PC-9 (cell line): Measurements from ENCODE around the gene ZNF77. TPM values are rescaled to one million over a fixed set of nuclear protein-coding genes. Genes with fewer than 3 reads are reported as not detected.

Experiments
- BruUV-seq: library from RNA; stranded (reverse); fragments of 400-500 nt; replicated peaks from 2 replicates; lab custom pipeline; 2021; lab: Mats Ljungman, UMichigan
- CTCF ChIA-PET: fragments of 300-600 bp; sonication (Branson Sonifier 250); formaldehyde crosslinking; loops from one replicate; lab custom pipeline; 2022; ENCODE audit warnings: antibody characterized with exemption; lab: Charles Lee
- POLR2A ChIA-PET: fragments of 300-600 bp; sonication (Branson Sonifier 250); formaldehyde crosslinking; loops from one replicate; lab custom pipeline; 2022; ENCODE audit warnings: antibody characterized with exemption; ENCODE audit not compliant: unreplicated experiment; lab: Charles Lee
- DNase-seq, 2 experiments: peaks; one replicate each; pipeline versions ENCODE4 v3.0.0 to v3.0.0-alpha.2; 2015 to 2022; ENCODE audit warnings: mixed read lengths in 1 of 2
- H2AFZ ChIP-seq: fragments of 200-600 bp; sonication (generic); 2 replicates; pipeline ENCODE4 v1.8.1; 2017; ENCODE audit warnings: antibody characterized with exemption
- H3F3A ChIP-seq: fragments of 200-600 bp; sonication (generic); 2 replicates; pipeline ENCODE4 v1.8.1; 2017; ENCODE audit warnings: antibody characterized with exemption, mild to moderate bottlenecking, low read depth; ENCODE audit not compliant: insufficient read depth
- H3K27ac ChIP-seq: fragments of 200-600 bp; sonication (generic); 2 replicates; pipeline ENCODE4 v1.6.1; 2016; ENCODE audit warnings: mixed run types
- H3K27me3 ChIP-seq: fragments of 200-600 bp; sonication (generic); 2 replicates; pipeline ENCODE4 v1.6.1; 2016; ENCODE audit warnings: low read depth, mixed run types; ENCODE audit not compliant: insufficient read depth
- H3K36me3 ChIP-seq: fragments of 200-600 bp; sonication (generic); 2 replicates; pipeline ENCODE4 v1.6.1; 2016; ENCODE audit warnings: low read depth, mixed run types
- H3K4me1 ChIP-seq: fragments of 200-600 bp; sonication (generic); replicated peaks from 2 replicates; pipeline ENCODE4 v1.6.1; 2016; ENCODE audit warnings: mixed run types; ENCODE audit not compliant: insufficient read depth
- H3K4me2 ChIP-seq: fragments of 200-600 bp; sonication (generic); 2 replicates; pipeline ENCODE4 v1.6.1; 2017; ENCODE audit warnings: mixed run types
- H3K4me3 ChIP-seq: fragments of 200-600 bp; sonication (generic); 2 replicates; pipeline ENCODE4 v1.6.1; 2016; ENCODE audit warnings: mixed run types
- H3K79me2 ChIP-seq: fragments of 200-600 bp; sonication (generic); 2 replicates; pipeline ENCODE4 v1.6.1; 2017; ENCODE audit warnings: low read depth, mixed run types
- H3K9me2 ChIP-seq: fragments of 200-600 bp; sonication (generic); 2 replicates; pipeline ENCODE4 v1.8.1; 2017; ENCODE audit warnings: mild to moderate bottlenecking; ENCODE audit not compliant: insufficient read depth
- H3K9me3 ChIP-seq: fragments of 200-600 bp; sonication (generic); 2 replicates; pipeline ENCODE4 v1.8.1; 2016; ENCODE audit warnings: low read depth; ENCODE audit not compliant: insufficient read depth
- H4K20me1 ChIP-seq: fragments of 200-600 bp; sonication (generic); 2 replicates; pipeline ENCODE4 v1.8.1; 2017; ENCODE audit not compliant: insufficient read depth
- EZH2 ChIP-seq: fragments of 200-600 bp; sonication (generic); IDR thresholded peaks from 2 replicates; pipeline ENCODE4 v1.8.0; 2017; ENCODE audit warnings: antibody characterized with exemption, low read depth
- intact Hi-C: fragments of 100-400 bp; cut with micrococcal nuclease; formaldehyde crosslinking; loops from one replicate; pipeline ENCODE4 v1.10.0; 2022; ENCODE audit not compliant: unreplicated experiment
- total RNA-seq: library from RNA; stranded (reverse); gene quantifications from 2 replicates; pipeline ENCODE4 v1.2.3, GENCODE V29; 2021
- TF ChIP-seq, protein P1 (sequence below): fragments of 200-600 bp; sonication (generic); conservative IDR thresholded peaks from 2 replicates; pipeline ENCODE4 v1.6.1; 2017; ENCODE audit warnings: mixed run types, antibody characterized with exemption, mild to moderate bottlenecking, moderate library complexity

Gene ZNF77
- total RNA-seq, 1 experiment from 2014 or later: 2.5 TPM

DNA sequence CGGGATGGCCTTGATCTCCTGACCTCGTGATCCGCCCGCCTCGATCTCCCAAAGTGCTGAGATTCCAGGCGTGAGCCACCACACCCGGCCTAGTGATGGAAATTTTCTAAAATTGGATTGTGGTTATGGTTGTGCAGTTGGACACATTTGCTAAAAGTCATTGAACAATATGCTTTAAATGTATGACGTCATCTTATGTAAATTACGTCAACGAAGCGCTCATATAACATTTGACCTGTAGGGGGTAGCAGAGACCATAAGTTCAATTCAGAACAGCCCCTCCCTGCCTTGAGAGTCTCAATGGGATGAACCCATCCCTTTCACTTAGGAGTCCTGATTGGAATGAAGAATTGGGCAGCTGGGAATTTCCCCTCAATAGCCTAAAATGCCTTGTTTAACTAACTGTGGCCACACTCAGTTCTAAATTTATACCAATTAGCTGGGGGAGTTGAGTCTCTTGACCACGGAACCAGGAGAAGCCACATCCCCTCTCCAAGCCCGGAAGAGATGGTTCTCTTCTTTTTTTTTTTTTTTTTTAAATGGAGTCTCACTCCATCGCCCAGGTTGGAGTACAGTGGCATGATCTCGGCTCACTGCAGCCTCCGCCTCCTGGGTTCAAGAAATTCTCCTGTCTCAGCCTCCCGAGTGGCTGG lies 17.4 kb upstream of the ZNF77 start:
- Histone ChIP-seq H3K4me2 (no peak overlapping the region), H3K4me3 (no peak overlapping the region), H3K79me2 (no peaks in the 10 kb centered on the region), H3K9me2 (no peaks in the 10 kb centered on the region), H3K4me1 (no peaks in the 10 kb centered on the region), H3F3A (no peaks in the 10 kb centered on the region), H4K20me1 (no peaks in the 10 kb centered on the region), H3K27ac (no peak overlapping the region), H2AFZ (no peak overlapping the region), H3K9me3 (no peaks in the 10 kb centered on the region), H3K27me3 (no peaks in the 10 kb centered on the region), H3K36me3 (no peaks in the 10 kb centered on the region)
- BruUV-seq: no TSS peak
- POLR2A ChIA-PET: no interaction called here
- TF ChIP-seq EZH2: no peak
- TF ChIP-seq, protein P1, sequence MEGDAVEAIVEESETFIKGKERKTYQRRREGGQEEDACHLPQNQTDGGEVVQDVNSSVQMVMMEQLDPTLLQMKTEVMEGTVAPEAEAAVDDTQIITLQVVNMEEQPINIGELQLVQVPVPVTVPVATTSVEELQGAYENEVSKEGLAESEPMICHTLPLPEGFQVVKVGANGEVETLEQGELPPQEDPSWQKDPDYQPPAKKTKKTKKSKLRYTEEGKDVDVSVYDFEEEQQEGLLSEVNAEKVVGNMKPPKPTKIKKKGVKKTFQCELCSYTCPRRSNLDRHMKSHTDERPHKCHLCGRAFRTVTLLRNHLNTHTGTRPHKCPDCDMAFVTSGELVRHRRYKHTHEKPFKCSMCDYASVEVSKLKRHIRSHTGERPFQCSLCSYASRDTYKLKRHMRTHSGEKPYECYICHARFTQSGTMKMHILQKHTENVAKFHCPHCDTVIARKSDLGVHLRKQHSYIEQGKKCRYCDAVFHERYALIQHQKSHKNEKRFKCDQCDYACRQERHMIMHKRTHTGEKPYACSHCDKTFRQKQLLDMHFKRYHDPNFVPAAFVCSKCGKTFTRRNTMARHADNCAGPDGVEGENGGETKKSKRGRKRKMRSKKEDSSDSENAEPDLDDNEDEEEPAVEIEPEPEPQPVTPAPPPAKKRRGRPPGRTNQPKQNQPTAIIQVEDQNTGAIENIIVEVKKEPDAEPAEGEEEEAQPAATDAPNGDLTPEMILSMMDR: peak; percentile 85
- DNase-seq: peak; percentile 33 to 36
- intact Hi-C loops: no loop called here
- CTCF ChIA-PET: no interaction called here

DNA sequence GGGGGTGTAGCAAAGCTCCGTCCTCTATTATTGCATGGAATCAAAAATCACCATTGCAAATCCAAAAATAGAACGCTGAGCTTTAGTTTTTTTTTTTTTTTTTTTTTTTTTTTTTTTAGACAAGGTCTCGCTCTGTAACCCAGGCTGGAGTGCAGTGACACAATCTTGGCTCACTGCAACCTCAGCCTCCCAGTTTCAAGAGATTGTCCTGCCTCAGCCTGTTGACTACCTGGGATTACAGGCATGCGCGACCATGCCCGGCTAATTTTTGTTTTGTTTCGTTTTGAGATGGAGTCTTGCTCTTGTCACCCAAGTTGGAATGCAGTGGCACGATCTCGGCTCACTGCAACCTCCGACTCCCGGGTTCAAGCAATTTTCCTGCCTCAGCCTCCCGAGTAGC lies 15.3 kb upstream of the ZNF77 start:
- intact Hi-C loops: no loop called here
- no peaks in the 10 kb centered on the region for H3K36me3 ChIP-seq
- BruUV-seq: no TSS peak

DNA sequence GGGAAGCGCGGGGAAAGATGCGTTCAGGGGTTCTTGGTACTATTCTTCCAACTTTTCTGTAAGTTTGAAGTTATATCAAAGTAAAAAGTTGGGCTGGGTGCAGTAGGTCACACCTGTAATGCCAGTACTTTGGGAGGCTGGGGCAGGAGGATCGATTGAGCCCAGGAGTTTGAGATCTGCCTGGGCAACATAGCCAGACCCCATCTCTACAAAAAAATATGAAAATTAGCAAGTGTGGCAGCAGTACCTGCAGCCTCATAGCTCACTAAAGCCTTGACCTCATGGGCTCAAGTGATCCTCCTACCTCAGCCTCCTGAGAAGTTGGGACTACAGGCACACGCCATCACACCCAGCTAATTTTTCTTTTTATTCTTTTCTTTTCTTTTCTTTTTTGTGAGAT lies 12.4 kb upstream of the ZNF77 start:
- no peak overlapping the region for H3K4me3 ChIP-seq
- no peaks in the 10 kb centered on the region for H3K79me2 ChIP-seq
- H3K27me3 ChIP-seq: no peaks in the 10 kb centered on the region
- H3F3A ChIP-seq: peaks cover 21% of the 10 kb centered on the region
- no peak overlapping the region for H3K27ac ChIP-seq
- no peak overlapping the region for H3K4me2 ChIP-seq
- no peaks in the 10 kb centered on the region for H3K9me3 ChIP-seq
- peaks cover 14% of the 10 kb centered on the region for H3K4me1 ChIP-seq
- ChIA-PET POLR2A (no interaction called here), CTCF (interaction anchor here (1.0 kb wide), 1 partner anchor 211 kb away, joined by 4 read pairs; no protein-coding TSS in a partner anchor)
- no peaks in the 10 kb centered on the region for H3K36me3 ChIP-seq
- intact Hi-C loops: loop anchor here (10.0 kb wide), 1 partner anchor 148 kb away; no protein-coding TSS in a partner anchor
- no TSS peak for BruUV-seq
- no peaks in the 10 kb centered on the region for H3K9me2 ChIP-seq
- H4K20me1 ChIP-seq: no peaks in the 10 kb centered on the region
- no peak for DNase-seq
- no peak overlapping the region for H2AFZ ChIP-seq
- TF ChIP-seq, protein P1: no peak
- no peak for TF ChIP-seq EZH2

More for the DNA sequence above, 15.3 kb upstream of the ZNF77 start:
- Histone ChIP-seq H3K27ac (no peak overlapping the region), H2AFZ (no peak overlapping the region), H3K4me1 (no peaks in the 10 kb centered on the region), H3K4me2 (no peak overlapping the region), H3K4me3 (no peak overlapping the region), H4K20me1 (no peaks in the 10 kb centered on the region), H3K27me3 (no peaks in the 10 kb centered on the region), H3K9me2 (no peaks in the 10 kb centered on the region), H3K79me2 (no peaks in the 10 kb centered on the region), H3F3A (no peaks in the 10 kb centered on the region), H3K9me3 (no peaks in the 10 kb centered on the region)
- POLR2A ChIA-PET: interaction anchor here (0.6 kb wide), 1 partner anchor 9 kb away, joined by 7 read pairs; no protein-coding TSS in a partner anchor
- TF ChIP-seq, protein P1: no peak
- TF ChIP-seq EZH2: no peak
- CTCF ChIA-PET: interaction anchor here (0.6 to 0.8 kb wide), 3 partner anchors 10 to 324 kb away, joined by 3 to 8 read pairs (median 5); no protein-coding TSS in a partner anchor
- DNase-seq: no peak
